Trophoblast cell (in vitro differentiated cells and primary cell): ENCODE data around the gene ZNF821.

Source experiments
- DNase-seq, 2 donors: peaks; one replicate each; pipeline ENCODE4 v3.0.0-alpha.2; 2016
- H2AFZ ChIP-seq: 2 replicates; pipeline ENCODE4 v1.6.1; 2013; ENCODE audit warnings: low read length, moderate library complexity, mild to moderate bottlenecking; ENCODE audit not compliant: insufficient read depth, poor library complexity
- H2AK5ac ChIP-seq: 2 replicates; pipeline ENCODE4 v1.6.1; 2013; ENCODE audit warnings: mild to moderate bottlenecking, low read length
- H2BK120ac ChIP-seq: 2 replicates; pipeline ENCODE4 v1.6.1; 2013; ENCODE audit warnings: low read length, mild to moderate bottlenecking, moderate library complexity; ENCODE audit not compliant: insufficient read depth, poor library complexity
- H2BK12ac ChIP-seq: 2 replicates; pipeline ENCODE4 v1.6.1; 2013; ENCODE audit warnings: mild to moderate bottlenecking, low read length, moderate library complexity
- H2BK5ac ChIP-seq: 2 replicates; pipeline ENCODE4 v1.6.1; 2013; ENCODE audit warnings: low read length, low read depth, moderate library complexity, mild to moderate bottlenecking; ENCODE audit not compliant: poor library complexity
- H3K14ac ChIP-seq: 2 replicates; pipeline ENCODE4 v1.6.1; 2013; ENCODE audit warnings: mild to moderate bottlenecking, low read length
- H3K18ac ChIP-seq: 2 replicates; pipeline ENCODE4 v1.6.1; 2013; ENCODE audit warnings: mild to moderate bottlenecking, low read length
- H3K23ac ChIP-seq: 2 replicates; pipeline ENCODE4 v1.6.1; 2013; ENCODE audit warnings: low read length
- H3K27ac ChIP-seq: 2 replicates; pipeline ENCODE4 v1.5.1; 2013; ENCODE audit warnings: low read depth, mild to moderate bottlenecking, inconsistent platforms, low read length, moderate library complexity
- H3K27me3 ChIP-seq: 2 replicates; pipeline ENCODE4 v1.6.1; 2013; ENCODE audit warnings: inconsistent platforms, mild to moderate bottlenecking, low read length, moderate library complexity; ENCODE audit not compliant: insufficient read depth
- H3K36me3 ChIP-seq, 2 experiments: 1 replicate in 1 of 2; 2 replicates in 1 of 2; pipeline ENCODE4 v1.6.1; 2013; ENCODE audit warnings: low read length in 2 of 2, mild to moderate bottlenecking in 2 of 2, moderate library complexity in 1 of 2; ENCODE audit not compliant: insufficient read depth in 2 of 2, control insufficient read depth in 1 of 2
- H3K4ac ChIP-seq: 2 replicates; pipeline ENCODE4 v1.6.1; 2013; ENCODE audit warnings: low read depth, mild to moderate bottlenecking, low read length, moderate library complexity
- H3K4me1 ChIP-seq, 2 experiments: 1 replicate in 1 of 2; 2 replicates in 1 of 2; pipeline ENCODE4 v1.6.1; 2013; ENCODE audit warnings: low read length in 2 of 2, mild to moderate bottlenecking in 2 of 2, moderate library complexity in 1 of 2; ENCODE audit not compliant: insufficient read depth in 2 of 2, control insufficient read depth in 1 of 2
- H3K4me2 ChIP-seq: 2 replicates; pipeline ENCODE4 v1.6.1; 2013; ENCODE audit warnings: inconsistent platforms, mild to moderate bottlenecking, low read length, moderate library complexity
- H3K4me3 ChIP-seq: 2 replicates; pipeline ENCODE4 v1.5.1; 2013; ENCODE audit warnings: mild to moderate bottlenecking, low read depth, low read length, inconsistent platforms
- H3K79me1 ChIP-seq: one replicate; pipeline ENCODE4 v1.6.1; 2013; ENCODE audit warnings: low read length
- H3K79me2 ChIP-seq: 2 replicates; pipeline ENCODE4 v1.6.1; 2013; ENCODE audit warnings: low read length, mild to moderate bottlenecking; ENCODE audit not compliant: control insufficient read depth, insufficient read depth, poor library complexity
- H3K9ac ChIP-seq: 2 replicates; pipeline ENCODE4 v1.6.1; 2013; ENCODE audit warnings: mild to moderate bottlenecking, low read length
- H3K9me3 ChIP-seq: 2 replicates; pipeline ENCODE4 v1.6.1; 2013; ENCODE audit warnings: low read depth, mild to moderate bottlenecking, control low read depth, inconsistent platforms, low read length; ENCODE audit not compliant: insufficient read depth
- H4K12ac ChIP-seq: 2 replicates; pipeline ENCODE4 v1.6.1; 2013; ENCODE audit warnings: low read depth, mild to moderate bottlenecking, low read length, moderate library complexity
- H4K8ac ChIP-seq: 2 replicates; pipeline ENCODE4 v1.6.1; 2013; ENCODE audit warnings: low read depth, mild to moderate bottlenecking, low read length, moderate library complexity
- H4K91ac ChIP-seq: one replicate; pipeline ENCODE4 v1.6.1; 2013; ENCODE audit warnings: low read depth, mild to moderate bottlenecking, low read length, moderate library complexity
- WGBS: extraction: QIAGEN DNeasy Blood & Tissue Kit; methylation state at CpG from one replicate; pipeline ENCODE4 v1.1.7; 2013; ENCODE audit warnings: missing lambda C conversion rate; ENCODE audit not compliant: insufficient read length, insufficient coverage; ENCODE audit errors: extremely low coverage; 5-methylcytosine and 5-hydroxymethylcytosine counted together

ZNF821 gene

DNA sequence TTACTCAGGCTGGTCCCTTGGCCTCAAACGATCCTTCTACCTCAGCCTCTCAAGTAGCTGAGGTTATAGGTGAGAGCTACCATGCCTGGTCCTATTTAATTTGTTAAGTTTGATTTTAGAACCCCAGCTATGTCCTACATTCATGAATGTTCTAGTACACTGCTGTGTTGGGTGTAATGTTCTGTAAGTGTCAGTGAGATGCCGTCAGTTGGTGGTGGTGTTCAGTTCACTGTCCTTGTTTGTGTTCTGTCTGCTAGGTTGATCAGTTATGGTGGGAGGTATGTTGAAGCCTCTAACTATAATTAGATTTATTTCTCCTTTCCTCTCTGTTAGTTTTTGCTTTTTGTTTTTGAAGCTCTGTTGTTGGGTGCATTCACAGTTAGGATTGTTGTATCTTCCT is 19.6 kb upstream of the ZNF821 start:
- H3K4ac ChIP-seq = peak overlapping the region; percentile 90
- no peak overlapping the region for H2AK5ac ChIP-seq
- no peak overlapping the region for H2AFZ ChIP-seq
- H3K36me3 ChIP-seq = peaks cover 0 to 10% of the 10 kb centered on the region in 2 experiments
- no peaks in the 10 kb centered on the region for H3K79me1 ChIP-seq
- WGBS = no CpG with 5 or more reads among the region's 2 CpGs
- H4K8ac ChIP-seq = no peak overlapping the region
- no peak overlapping the region for H2BK5ac ChIP-seq
- no peak overlapping the region for H3K4me2 ChIP-seq
- H3K27ac ChIP-seq = no peak overlapping the region
- H3K18ac ChIP-seq = no peak overlapping the region
- H4K12ac ChIP-seq = no peak overlapping the region
- no peak overlapping the region for H3K4me3 ChIP-seq
- no peak for DNase-seq
- H3K14ac ChIP-seq = no peak overlapping the region
- no peak overlapping the region for H2BK12ac ChIP-seq
- peaks cover 38% of the 10 kb centered on the region for H3K79me2 ChIP-seq
- no peak overlapping the region for H2BK120ac ChIP-seq
- no peak overlapping the region for H3K9ac ChIP-seq
- H4K91ac ChIP-seq = no peak overlapping the region
- H3K23ac ChIP-seq = no peak overlapping the region
- H3K4me1 ChIP-seq = no peaks in the 10 kb centered on the region
- H3K27me3 ChIP-seq = no peaks in the 10 kb centered on the region
- H3K9me3 ChIP-seq = no peaks in the 10 kb centered on the region

DNA sequence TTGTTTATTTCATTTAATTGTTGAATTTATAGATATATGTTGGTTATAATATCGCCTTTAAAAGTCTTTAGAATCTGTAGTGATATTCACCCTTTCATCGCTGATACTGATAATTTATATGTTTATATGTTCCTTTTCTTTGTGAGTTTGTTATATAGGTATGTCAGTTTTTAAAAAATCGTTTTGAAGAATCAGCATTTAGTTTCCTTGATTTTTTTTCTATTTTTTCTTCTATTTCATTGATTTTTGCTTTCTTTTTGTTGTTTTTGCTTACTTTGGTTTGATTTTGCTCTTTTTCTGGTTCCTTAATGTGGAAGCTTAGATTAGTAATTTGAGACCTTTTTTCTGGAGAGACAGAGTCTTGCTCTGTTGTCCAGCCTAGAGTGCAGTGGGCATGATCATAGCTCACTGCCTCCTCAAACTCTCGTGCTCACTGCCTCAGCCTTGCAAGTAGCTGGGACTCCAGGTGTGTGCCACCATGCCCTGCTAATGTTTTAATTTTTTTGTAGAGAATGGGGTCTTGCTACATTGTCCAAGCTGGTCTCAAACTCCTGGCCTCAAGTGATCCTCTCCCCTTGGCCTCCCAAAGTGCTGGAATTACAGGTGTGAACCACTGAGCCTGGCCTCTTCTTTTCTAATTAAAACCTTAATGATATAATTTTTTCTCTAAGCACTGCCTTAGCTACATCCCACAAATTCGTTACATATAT is 18.8 kb upstream of the ZNF821 start:
- Histone ChIP-seq H3K4me2 (no peak overlapping the region), H3K79me1 (no peaks in the 10 kb centered on the region), H3K27me3 (no peaks in the 10 kb centered on the region), H3K18ac (no peak overlapping the region), H3K79me2 (peaks cover 40% of the 10 kb centered on the region), H3K27ac (no peak overlapping the region), H4K91ac (no peak overlapping the region), H2AFZ (no peak overlapping the region), H3K4ac (peak overlapping the region; percentile 87), H3K36me3 (peaks cover 0 to 7% of the 10 kb centered on the region in 2 experiments), H3K9me3 (no peaks in the 10 kb centered on the region), H4K12ac (no peak overlapping the region), H2BK5ac (no peak overlapping the region), H4K8ac (no peak overlapping the region), H3K4me3 (no peak overlapping the region), H3K4me1 (no peaks in the 10 kb centered on the region), H3K9ac (no peak overlapping the region), H2BK12ac (no peak overlapping the region), H2BK120ac (no peak overlapping the region), H3K14ac (no peak overlapping the region), H3K23ac (no peak overlapping the region), H2AK5ac (no peak overlapping the region)
- no peak for DNase-seq
- 100% methylated on average over 1 of the region's 5 CpGs for WGBS

DNA sequence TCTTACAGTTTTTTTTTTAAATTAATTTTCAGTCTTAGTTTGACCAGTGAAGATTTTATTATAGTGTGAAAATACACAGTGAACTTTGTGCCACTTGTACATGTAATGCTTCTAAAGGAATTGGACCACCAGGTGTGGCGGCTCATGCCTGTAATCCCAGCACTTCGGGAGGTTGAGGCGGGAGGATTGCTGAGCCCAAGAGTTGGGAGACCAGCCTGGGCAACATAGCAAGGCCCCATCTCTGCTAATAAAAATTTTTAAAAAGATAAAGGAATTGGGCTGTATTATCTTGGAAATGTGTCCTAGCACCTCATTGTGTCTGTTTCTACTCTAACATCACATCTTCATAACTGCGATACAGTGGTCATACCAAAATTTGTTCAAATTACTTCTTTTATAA is 15.2 kb upstream of the ZNF821 start:
- no CpG with 5 or more reads among the region's 4 CpGs for WGBS
- H3K4ac ChIP-seq = peak overlapping the region; percentile 98
- H3K18ac ChIP-seq = no peak overlapping the region
- H3K9me3 ChIP-seq = no peaks in the 10 kb centered on the region
- no peak overlapping the region for H3K9ac ChIP-seq
- no peak overlapping the region for H3K23ac ChIP-seq
- H3K4me3 ChIP-seq = no peak overlapping the region
- no peak overlapping the region for H2AK5ac ChIP-seq
- peaks cover 43% of the 10 kb centered on the region for H3K79me2 ChIP-seq
- H2AFZ ChIP-seq = no peak overlapping the region
- no peak overlapping the region for H3K4me2 ChIP-seq
- H4K8ac ChIP-seq = no peak overlapping the region
- H3K36me3 ChIP-seq = peaks cover 0 to 7% of the 10 kb centered on the region in 2 experiments
- no peaks in the 10 kb centered on the region for H3K27me3 ChIP-seq
- no peak overlapping the region for H4K12ac ChIP-seq
- no peak overlapping the region for H2BK12ac ChIP-seq
- peaks cover 0 to 2% of the 10 kb centered on the region in 2 experiments for H3K4me1 ChIP-seq
- no peak for DNase-seq
- H3K27ac ChIP-seq = no peak overlapping the region
- peaks cover 16% of the 10 kb centered on the region for H3K79me1 ChIP-seq
- H2BK5ac ChIP-seq = no peak overlapping the region
- no peak overlapping the region for H3K14ac ChIP-seq
- no peak overlapping the region for H2BK120ac ChIP-seq
- H4K91ac ChIP-seq = no peak overlapping the region

DNA sequence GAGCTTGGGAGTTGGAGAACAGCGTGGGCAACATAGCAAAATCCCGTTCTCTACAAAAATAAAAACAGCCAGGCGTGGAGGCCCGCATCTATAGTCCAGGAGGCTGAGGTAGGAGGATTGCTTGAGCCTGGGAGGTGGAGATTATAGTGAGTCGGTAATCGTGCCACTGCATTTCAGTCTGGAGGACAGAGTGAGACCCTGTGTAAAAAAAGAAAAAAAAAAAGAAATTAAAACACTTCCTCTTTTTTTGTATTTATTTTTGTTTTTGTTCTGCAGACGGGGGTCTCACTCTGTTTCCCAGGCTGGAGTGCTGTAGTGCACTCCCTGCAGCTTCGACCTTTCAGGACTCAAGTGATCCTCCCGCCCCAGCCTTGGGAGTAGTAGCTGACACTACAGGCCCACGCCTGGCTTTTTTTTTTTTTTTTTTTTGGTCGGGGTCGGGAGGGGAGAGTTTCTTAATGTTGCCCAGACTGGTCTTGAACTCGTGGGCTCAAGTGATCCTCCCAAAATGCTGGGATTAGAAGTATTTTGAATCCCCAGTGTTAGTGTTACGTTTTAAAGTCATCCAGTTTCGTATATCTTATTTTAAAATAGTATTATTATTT is 12.9 kb upstream of the ZNF821 start:
- Histone ChIP-seq H3K27me3 (no peaks in the 10 kb centered on the region), H3K23ac (no peak overlapping the region), H2BK12ac (no peak overlapping the region), H4K8ac (no peak overlapping the region), H3K36me3 (peaks cover 0 to 2% of the 10 kb centered on the region in 2 experiments), H4K91ac (no peak overlapping the region), H2AFZ (no peak overlapping the region), H4K12ac (peak overlapping the region; percentile 62), H3K9ac (no peak overlapping the region), H3K4me1 (peaks cover 2 to 4% of the 10 kb centered on the region in 2 experiments), H3K27ac (no peak overlapping the region), H2AK5ac (no peak overlapping the region), H3K14ac (no peak overlapping the region), H3K18ac (no peak overlapping the region), H3K4me3 (peak overlapping the region; percentile 11), H3K9me3 (no peaks in the 10 kb centered on the region), H3K4ac (peak overlapping the region; percentile 99), H2BK5ac (peak overlapping the region; percentile 27), H3K79me1 (peaks cover 16% of the 10 kb centered on the region), H2BK120ac (no peak overlapping the region), H3K4me2 (peak overlapping the region; percentile 56), H3K79me2 (peaks cover 35% of the 10 kb centered on the region)
- peak in 1 of 2 donors; percentile 21 for DNase-seq
- no CpG with 5 or more reads among the region's 15 CpGs for WGBS
